HL-60/S4 (cell line): ENCODE results near the gene UTP3.
"Not testable (repeated sequence)": the region's sequence is repeated elsewhere in the genome, so short reads cannot be mapped to it uniquely, and the experiment has no call there.

Source experiments
- in situ Hi-C: fragments of 300-500 bp; cut with MboI; formaldehyde crosslinking; loops from 2 replicates; pipeline ENCODE4 v1.14.3; 2022; ENCODE audit warnings: low sequenced_read_pairs

UTP3 gene

DNA sequence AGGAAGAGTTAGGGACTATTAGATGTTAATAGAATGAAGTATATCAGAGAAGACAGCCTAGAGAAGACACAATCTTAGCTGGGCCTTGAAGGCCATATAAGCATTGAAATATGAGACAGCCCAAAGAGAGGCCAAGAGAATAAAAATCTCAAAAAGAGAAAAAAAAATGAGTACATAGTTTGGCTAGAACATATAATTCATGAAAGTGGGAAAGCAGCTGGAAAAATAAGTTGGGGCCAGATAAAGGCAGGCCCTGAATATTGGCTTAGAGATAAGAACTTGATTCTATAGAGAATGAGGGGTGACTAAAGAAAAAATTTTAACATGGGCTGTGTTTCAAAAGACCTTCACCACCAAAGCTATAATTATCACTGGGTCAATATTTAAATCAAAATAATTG, 7.4 kb upstream of the UTP3 start:
- in situ Hi-C loops, result no loop called here

DNA sequence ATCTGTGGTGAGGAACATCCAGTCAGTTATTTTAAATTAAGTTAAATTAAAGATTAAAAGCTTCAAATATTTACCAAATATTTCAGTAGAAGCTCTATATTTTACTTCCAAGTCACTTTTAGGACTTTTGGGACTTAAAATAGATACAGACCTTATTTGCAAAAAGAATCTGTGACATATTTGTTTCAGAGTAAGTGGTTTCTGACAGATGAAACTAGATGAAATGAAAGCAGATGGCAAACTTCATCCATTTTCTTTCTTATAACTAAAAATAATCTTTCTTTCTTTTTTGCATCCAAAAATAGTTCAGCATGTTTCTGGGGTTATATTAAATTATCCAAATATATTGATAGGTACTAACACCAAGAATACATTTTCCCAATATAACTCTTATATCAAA, 6.6 kb upstream of the UTP3 start:
- in situ Hi-C loops, result no loop called here

DNA sequence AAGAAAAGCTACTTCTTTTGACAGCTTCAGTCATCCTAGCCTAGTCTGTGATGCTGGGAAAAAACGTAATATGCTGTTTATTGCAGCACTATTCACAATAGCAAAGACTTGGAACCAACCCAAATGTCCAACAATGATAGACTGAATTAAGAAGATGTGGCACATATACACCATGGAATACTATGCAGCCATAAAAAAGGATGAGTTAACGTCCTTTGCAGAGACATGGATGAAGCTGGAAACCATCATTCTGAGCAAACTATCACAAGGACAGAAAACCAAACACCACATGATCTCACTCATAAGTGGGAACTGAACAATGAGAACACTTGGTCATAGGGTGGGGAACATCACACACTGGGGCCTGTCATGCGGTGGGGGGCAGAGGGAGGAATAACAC, 6.2 kb upstream of the UTP3 start:
- in situ Hi-C loops, result not testable (repeated sequence)

DNA sequence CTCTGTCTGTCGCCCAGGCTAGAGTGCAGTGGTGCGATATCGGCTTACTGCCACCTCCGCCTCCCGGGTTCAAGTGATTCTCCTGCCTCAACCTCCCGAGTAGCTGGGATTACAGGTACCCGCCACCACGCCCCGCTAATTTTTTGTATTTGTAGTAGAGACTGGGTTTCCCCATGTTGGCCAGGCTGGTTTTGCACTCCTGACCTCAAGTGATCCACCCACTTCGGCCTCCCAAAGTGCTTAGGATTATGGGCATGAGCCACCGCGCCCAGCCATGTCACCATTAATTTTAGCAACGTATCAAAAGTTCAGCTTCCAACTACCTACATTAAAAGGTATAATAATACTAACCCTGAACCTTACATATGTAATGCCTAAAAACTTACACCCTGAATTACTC, 940 bp upstream of the UTP3 start:
- in situ Hi-C loops, result no loop called here

DNA sequence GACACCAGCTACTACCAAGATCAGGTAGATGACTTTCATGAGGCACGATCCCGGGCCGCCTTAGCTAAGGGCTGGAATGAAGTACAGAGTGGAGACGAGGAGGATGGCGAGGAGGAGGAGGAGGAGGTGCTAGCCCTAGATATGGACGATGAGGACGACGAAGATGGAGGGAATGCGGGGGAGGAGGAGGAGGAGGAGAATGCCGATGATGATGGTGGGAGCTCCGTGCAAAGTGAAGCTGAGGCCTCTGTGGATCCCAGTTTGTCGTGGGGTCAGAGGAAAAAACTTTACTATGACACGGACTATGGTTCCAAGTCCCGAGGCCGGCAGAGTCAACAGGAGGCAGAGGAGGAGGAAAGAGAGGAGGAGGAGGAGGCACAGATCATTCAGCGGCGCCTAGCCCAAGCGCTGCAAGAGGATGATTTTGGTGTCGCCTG, 481 bp downstream of the UTP3 start:
- in situ Hi-C loops, result no loop called here

DNA sequence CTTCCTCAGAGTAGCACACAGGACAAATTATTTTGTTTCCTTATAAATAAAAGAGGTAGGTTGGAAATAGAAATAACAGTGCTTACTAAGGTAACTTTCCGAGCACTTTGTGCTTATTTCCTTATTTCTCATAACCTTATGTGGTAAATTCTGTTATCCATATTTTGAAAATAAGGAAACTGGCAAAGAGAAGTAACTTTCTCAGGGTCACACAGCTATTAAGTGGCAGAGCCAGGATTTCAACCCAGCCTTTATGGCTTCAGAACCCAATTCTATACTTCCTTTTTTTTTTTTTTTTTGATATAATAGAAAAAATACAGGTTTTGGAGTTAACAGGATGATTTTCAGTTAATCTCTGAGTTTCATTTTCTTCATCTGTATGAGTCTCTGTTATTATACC, 3.3 kb downstream of the UTP3 start:
- in situ Hi-C loops, result no loop called here

DNA sequence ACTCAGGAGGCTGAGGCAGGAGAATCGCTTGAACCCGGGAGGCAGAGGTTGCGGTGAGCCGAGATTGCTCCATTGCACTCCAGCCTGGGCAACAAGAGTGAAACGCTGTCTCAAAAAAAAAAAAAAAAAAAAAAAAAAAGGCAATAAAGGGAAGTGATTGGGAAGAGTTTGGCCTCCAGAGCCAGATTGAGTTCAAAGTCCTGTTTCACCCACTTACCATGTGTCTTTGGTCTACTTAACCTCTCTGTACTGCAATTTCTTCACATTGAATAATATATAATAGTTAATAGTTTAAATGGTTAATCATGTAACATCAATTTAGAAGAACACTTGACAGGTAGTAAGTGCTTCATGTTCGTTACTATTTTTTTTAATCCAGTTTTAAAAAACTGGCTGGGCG, 6.3 kb downstream of the UTP3 start:
- in situ Hi-C loops, result not testable (repeated sequence)

DNA sequence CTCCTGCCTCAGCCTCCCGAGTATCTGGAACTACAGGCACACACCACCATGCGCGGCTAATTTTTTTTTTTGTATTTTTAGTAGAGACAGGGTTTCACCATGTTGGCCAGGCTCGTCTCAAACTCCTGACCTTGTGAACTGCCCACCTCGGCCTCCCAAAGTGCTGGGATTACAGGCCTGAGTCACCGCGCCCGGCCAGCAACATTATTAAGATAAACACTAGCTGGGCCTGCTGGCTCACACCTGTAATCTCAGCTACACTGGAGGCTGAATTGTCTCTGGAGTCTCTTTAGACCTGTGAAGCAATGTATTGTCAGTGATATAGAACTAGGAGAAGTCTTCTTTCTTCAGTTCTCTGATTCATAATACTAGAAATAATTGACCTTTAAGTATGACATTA, 10.1 kb downstream of the UTP3 start:
- in situ Hi-C loops, result not testable (repeated sequence)

DNA sequence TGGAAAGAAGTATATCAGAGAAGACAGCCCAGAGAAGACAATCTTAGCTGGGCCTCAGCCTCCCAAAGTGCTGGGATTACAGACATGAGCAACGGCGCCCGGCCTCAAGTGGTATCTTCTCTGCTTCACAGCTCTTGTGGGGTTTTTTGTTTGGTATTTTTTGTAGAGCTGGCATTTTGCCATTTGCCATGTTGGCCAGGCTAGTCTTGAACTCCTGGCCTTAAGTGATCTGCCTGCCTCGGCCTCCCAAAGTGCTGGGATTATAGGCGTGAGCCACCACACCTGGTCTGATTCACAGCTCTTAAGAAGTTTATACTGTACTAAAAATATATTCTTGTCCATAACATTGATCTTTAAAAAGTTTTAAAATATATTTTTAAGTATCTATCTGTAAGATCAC, 12.4 kb downstream of the UTP3 start:
- in situ Hi-C loops, result no loop called here

DNA sequence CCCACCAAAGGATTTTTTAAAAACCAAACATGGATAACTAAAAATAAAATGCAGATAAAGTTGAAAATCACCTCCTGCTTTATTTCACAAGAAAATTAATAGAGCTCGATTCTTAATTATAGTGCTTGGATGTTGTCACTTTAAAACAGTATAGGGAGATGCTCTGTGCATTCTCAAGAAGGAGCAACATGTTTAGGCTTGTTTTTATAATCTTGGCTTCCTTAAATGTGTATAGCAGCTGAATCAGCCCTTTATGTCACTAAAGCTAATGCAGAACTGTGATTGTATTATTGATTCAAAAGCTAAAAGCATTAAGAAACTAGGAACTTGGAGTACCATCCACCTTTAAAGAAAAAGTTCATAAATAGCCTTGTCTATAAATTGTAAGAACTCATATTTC, 12.9 kb downstream of the UTP3 start:
- in situ Hi-C loops, result no loop called here

DNA sequence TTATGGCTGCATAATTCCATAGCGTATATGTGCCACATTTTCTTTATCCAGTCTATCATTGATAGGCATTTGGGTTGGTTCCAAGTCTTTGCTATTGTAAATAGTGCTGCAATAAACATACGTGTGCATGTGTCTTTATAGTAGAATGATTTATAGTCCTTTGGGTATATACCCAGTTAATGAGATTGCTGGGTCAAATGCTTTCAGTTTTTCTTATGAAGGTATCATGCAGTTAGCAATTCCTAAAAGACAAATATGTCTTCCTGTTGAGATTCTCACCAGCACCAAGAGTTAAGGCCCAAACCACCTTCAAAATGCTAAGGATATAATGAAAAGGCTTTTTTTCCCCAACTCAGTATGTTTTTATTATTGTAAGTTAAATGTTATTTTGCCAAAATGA, 14.3 kb downstream of the UTP3 start:
- in situ Hi-C loops, result not testable (repeated sequence)

DNA sequence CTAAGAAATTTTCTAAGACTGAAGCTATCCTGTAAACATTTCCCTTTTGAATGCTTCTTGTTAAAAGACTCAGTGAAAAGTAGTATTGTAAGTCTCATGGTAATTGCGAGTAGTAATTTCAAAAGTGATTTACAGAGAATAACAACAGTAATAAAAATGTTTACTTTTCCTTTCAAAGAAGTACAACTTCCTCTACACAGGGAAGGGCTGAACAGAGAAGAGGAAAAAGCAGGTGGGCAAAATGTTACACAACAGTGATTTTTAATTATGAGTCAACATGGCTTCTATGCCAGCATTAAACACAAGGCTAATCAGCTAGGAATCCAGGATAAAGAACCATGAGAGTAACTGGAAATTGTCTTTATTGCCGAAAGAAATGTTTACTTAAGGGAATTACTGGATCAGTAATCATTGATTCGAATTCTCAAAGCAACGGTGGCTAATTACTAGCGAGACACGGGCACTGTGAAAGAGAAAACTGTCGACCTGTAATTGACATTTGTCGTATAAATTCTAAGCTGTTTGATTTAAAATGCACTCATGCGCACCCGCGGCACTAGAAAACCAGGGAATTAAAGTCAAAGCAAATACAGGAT, 15.4 kb downstream of the UTP3 start:
- in situ Hi-C loops, result no loop called here

DNA sequence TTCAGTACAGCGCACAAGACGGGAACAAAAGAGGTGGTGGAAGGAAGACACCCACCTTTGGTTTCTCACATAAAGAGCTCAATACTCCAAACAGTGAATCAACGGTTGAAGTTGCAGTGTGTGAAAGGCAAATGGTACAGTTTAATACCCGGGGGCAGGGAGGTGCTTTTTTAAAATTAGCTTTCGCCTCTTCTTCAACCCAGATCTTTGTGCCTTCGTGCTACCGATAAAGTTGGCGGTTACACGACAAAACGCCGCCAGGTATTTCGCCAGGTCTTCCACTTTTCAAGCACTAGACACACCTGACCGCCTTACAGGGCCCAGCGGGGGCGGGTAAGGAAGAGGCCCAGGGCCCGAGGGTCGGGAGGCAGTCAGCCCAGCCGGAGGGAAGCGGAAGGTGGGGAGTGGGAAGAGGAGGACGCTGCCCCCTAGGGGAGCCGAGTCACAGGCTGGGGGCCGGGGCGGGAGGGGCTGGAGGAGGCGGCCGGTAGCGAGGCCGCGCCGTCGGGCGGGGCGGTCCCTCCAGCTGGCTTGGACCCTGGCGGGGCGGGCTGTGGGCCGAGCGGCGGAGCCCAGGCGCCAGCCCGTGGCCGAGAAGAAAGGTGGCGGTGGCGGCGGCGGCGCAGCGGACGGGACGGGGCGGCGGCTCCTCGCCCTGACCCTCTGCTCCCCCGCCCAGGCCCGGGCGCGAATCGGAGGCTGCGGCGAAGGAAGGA, 16.0 kb downstream of the UTP3 start:
- in situ Hi-C loops, result no loop called here

DNA sequence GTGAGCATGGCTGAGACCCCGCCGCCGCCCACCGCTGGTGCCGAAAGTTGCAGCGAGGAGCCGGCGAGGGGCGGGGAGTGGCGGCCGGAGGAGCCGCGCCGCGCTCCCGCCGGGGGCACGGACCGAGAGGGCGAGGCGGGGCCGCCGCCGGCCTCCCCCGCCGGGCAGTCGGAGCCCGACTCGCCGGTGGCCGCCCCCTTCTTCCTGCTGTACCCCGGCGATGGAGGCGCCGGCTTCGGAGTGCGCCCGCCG, 16.5 kb downstream of the UTP3 start:
- in situ Hi-C loops, result no loop called here

DNA sequence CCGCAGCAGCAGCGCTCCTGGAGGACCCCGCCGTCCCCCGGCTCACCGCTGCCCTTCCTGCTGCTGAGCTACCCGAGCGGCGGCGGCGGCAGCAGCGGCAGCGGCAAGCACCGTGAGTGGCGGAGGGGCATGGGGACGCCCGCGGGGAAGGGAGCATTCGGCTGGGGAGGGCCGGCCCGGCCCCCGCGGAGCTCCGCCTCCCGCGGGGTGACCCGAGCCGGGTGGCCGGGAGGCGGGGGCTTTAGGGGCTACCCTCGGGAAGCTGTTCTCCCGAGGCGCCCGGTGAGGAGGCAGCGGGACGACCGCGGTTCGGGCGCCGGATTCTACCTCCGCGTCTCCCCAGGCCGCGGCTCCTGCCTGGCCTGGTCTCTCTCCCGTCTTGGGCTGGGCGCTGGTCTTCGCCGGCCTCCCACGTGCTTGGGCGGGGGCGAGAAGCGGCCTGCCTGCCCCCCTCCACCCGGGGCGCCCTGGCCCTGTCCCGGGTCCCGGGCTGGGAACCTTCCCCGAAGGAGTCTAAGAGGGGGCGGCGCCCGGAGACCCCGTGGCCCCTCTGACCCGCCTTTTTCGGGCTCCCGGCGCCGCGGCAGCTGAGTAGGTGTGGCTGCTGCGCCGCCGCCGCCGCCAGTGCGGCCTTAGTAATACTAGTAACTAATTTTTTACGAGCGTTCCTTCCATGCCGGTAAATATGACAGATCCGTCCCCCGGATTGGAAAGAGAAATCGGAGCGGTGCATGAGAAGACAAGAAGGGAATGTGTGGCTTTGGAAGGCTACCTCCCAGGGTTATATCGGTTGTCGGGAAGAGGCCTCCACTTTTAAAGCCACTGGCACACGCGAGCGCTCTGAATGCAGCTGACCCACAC, 17.1 kb downstream of the UTP3 start:
- in situ Hi-C loops, result no loop called here

DNA sequence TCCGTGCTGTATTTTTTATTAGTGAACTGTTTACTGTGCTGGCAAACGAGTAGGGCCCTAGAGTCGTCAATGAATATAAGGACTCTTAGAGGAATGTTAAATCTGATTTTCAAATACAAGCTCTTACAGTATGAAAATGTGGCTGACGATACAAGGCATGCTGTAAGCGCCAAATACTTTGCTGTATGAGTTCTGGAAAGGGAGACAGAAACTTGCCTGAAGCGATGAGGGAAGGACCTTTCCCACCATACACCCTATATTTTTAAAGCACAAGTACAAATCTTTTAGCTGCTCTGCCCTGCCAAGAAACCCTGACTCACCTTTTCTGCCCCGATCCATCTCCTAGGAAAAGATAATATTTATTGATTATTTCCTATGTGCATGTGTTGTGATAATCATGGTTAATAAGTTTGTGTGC, 17.7 kb downstream of the UTP3 start:
- in situ Hi-C loops, result no loop called here

DNA sequence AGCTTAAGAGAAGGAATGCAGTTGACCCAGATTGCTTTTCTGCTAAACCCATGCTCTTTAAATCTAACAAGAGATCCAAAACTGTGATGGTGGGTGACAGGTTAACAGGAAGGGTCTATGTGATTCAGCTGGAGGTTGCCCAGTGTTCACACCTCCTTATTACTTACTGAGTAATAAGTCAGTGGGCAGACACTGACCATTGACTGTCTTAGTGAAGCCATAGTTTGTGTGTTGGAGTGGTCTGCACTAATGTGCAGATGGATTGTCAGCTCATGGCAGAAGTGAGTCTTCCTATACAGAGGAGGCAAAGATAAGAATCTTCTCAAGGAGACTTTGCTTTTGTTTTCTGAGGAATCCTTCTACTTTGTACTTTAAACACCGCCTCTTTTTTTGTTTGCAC, 18.2 kb downstream of the UTP3 start:
- in situ Hi-C loops, result no loop called here

DNA sequence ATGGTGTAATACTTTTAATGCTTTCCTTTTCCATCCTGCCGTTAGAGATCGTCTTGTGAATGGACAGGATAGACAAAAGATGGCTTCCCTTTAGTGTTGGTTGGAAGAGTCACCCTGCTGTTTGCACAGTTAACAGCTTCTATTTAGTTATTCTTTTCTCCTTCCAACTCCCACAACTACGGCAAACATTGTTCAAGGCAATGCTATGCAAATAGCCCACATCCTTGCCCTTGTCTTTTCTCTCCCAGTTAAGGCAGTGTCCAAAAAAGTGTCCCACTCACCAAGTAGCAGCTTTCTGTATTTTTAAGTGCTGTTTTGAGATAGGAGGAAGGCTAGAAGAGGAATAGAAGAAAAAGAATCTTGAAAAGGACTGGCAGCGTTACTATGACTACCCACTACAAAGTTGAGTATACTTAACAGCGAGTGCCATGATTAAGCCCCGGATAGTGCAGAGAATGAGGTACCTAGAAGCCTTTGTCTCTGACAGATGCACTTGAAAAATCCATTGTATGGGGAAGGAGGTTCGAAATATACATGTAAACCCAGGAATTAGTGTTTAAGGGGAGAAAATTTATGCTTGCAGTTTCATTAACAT, 21.4 kb downstream of the UTP3 start:
- in situ Hi-C loops, result no loop called here

DNA sequence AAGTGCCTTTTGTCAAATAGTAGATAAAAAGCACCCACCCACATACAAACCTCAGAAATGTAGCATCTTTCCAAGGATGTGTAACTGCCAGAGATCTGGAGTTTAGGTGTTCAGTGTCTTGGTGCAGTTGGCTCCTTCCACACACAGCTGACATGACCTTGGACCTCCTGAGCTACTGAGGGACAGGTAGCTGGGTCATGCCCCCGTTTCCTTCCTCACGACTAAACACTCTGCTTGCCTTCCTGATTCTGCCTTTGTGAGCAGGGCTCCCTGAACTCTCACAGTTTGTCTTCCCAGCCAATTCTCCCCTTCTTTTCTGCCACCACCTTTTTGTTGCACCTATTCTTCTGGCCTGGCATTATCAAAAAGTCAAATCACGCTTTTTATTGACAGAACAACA, 23.3 kb downstream of the UTP3 start:
- in situ Hi-C loops, result no loop called here

DNA sequence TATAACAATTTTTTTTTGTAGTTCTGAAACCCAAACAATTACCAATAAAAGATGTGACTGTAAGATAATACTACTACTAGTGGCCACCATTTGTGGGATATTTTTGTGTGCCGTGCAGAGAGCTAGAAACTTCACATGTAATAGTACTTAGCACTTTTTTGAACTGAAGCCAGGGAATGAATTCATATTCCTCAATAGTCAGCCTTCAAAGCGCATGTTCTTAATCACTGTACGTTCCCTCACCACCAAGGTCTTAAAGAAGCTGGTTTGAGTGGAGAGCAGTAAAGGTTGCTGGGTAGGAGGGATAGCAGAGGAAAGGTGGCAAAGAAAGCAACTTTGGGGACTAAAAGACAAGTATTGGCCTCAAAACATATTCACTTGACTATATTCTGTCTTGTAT, 23.8 kb downstream of the UTP3 start:
- in situ Hi-C loops, result no loop called here

DNA sequence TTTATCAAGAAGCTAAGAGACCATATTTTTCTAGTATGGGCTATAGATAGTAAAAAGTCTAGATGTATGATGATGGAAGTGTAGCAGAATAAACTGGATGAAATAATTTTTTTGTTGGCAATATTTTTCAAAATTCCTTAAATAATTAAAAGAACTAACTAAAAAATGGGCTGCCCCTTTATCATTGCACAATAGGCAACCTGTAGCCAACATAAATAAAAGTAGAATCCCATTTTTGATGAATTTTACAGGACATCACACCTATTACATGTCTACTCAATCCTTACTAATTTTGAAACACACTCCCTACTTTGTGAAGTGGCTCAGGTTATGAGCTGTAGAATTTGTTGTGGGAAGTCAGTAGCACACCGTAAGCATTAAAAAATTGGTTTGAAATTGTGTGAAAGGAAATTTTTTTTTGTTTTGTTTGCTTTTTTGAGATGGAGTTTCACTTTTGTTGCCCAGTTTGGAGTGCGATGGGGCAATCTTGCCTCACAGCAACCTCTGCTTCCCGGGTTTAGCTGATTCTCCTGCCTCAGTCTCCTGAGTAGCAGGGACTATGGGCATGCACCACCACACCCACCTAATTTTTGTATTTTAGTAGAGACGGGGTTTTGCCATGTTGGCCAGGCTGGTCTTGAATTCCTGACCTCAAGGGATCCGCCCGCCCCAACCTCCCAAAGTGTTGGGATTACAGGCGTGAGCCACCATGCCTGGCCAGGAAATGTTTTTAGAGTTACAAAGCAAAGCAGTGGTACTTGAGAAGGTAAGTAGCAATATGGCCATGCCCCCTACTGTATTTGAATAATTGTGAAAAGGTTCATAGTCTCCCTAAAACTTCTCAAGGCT, 24.5 kb downstream of the UTP3 start:
- in situ Hi-C loops, result no loop called here
